Psoas muscle (tissue), 8 donors: Measurements from ENCODE around the gene AARS1. TPM values are rescaled to one million over a fixed set of nuclear protein-coding genes. Genes with fewer than 3 reads are reported as not detected.
A peak's percentile ranks its signal among the peaks of the same experiment; 100 is the strongest.

Source experiments
- ATAC-seq, 4 donors: fragments of 200-7000 bp; cut with Tn5 transposase; one replicate each; pipeline ENCODE4 v1.9.1; 2020; ENCODE audit warnings: moderate library complexity in 3 of 4, mild to moderate bottlenecking in 2 of 4
- DNase-seq, 2 donors: peaks; one replicate each; pipeline ENCODE4 v3.0.0-alpha.2; 2020
- H3K27ac ChIP-seq: fragments of 200-600 bp; one replicate; pipeline ENCODE4 v1.8.0; 2022
- H3K27me3 ChIP-seq, 3 donors: fragments of 200-600 bp in 1 of 3; one replicate each; pipeline versions ENCODE4 v1.6.1 to v1.8.0; 2013 to 2022; ENCODE audit warnings: low read length in 2 of 3, mild to moderate bottlenecking in 2 of 3, moderate library complexity in 1 of 3; ENCODE audit not compliant: insufficient read depth in 3 of 3
- H3K36me3 ChIP-seq, 2 donors: fragments of 200-600 bp in 1 of 2; one replicate each; pipeline versions ENCODE4 v1.6.1 to v1.8.0; 2013 to 2022; ENCODE audit warnings: low read depth in 1 of 2, mild to moderate bottlenecking in 1 of 2, moderate library complexity in 1 of 2; ENCODE audit not compliant: insufficient read depth in 1 of 2
- H3K4me1 ChIP-seq: fragments of 200-600 bp; one replicate; pipeline ENCODE4 v1.8.0; 2022
- H3K4me3 ChIP-seq: fragments of 200-600 bp; one replicate; pipeline ENCODE4 v1.8.0; 2022; ENCODE audit warnings: mild to moderate bottlenecking
- H3K9me3 ChIP-seq: fragments of 200-600 bp; one replicate; pipeline ENCODE4 v1.8.0; 2022
- WGBS, 3 donors: extraction: QIAGEN DNeasy Blood & Tissue Kit; methylation state at CpG; one replicate each; pipeline versions ENCODE4 v1.1.6 to v1.1.7; 2013; 5-methylcytosine and 5-hydroxymethylcytosine counted together
- intact Hi-C, 2 donors: fragments of 100-400 bp; cut with DNase I; formaldehyde crosslinking; loops; one replicate each; pipeline versions ENCODE4 v1.11.0 to v1.14.2; 2022
- polyA plus RNA-seq, 3 donors: library from polyadenylated mRNA; stranded (reverse); fragments of 200-250 nt; gene quantifications; one replicate each; pipeline ENCODE4 v1.2.3, GENCODE V29; 2013
- total RNA-seq, 4 donors: library from RNA; stranded (reverse); fragmentation: NEBNext Ultra II Directional in 2 of 4; extraction: Animal tissue kit (Norgen Biotek cat#: 25700) in 2 of 4; gene quantifications; one replicate each; pipeline versions ENCODE4 v1.2.1 to v1.2.4, GENCODE V29; 2021 to 2023
- TF ChIP-seq, protein P1 (sequence below): fragments of 200-600 bp; IDR thresholded peaks from one replicate; pipeline ENCODE4 v1.8.0; 2022; ENCODE audit warnings: antibody characterized with exemption
- donor health status: healthy with polysubstance abuse.
- donor health status: DM: no; HTN: no; CAD: no; lungs with moderate emphysema.
- donor health status: Bipolar disorder and iron deficiency.
- donor health status: healthy.
- donor health status: DM: yes; HTN: yes; CAD: no.
- donor health status: DM: no; HTN: no; CAD: no.
- donor health status: DM: no; HTN: no; CAD: no.
- donor health status: DM: yes; HTN: yes; CAD: no.

AARS1 gene
- total and polyA plus RNA-seq, 7 donors = 37.4 to 86.3 (median 63.9) TPM

GRCh38 chr16:70304892-70305448 lies 15.7 kb upstream of the AARS1 start:
- H3K4me3 ChIP-seq = no peak overlapping the region
- WGBS, 3 donors = 76 to 81% (median 78%) methylated on average over 3 of the region's 3 CpGs
- no peak for DNase-seq
- ATAC-seq = no peak
- H3K9me3 ChIP-seq = peaks cover 14% of the 10 kb centered on the region
- peaks cover under 1% of the 10 kb centered on the region for H3K4me1 ChIP-seq
- no peaks in the 10 kb centered on the region for H3K27me3 ChIP-seq
- intact Hi-C loops = loop anchor here in 1 of 2 donors (5.0 kb wide), 1 partner anchor 37 kb away; no protein-coding TSS in a partner anchor
- TF ChIP-seq, protein P1, sequence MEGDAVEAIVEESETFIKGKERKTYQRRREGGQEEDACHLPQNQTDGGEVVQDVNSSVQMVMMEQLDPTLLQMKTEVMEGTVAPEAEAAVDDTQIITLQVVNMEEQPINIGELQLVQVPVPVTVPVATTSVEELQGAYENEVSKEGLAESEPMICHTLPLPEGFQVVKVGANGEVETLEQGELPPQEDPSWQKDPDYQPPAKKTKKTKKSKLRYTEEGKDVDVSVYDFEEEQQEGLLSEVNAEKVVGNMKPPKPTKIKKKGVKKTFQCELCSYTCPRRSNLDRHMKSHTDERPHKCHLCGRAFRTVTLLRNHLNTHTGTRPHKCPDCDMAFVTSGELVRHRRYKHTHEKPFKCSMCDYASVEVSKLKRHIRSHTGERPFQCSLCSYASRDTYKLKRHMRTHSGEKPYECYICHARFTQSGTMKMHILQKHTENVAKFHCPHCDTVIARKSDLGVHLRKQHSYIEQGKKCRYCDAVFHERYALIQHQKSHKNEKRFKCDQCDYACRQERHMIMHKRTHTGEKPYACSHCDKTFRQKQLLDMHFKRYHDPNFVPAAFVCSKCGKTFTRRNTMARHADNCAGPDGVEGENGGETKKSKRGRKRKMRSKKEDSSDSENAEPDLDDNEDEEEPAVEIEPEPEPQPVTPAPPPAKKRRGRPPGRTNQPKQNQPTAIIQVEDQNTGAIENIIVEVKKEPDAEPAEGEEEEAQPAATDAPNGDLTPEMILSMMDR = no peak
- H3K36me3 ChIP-seq = peaks cover 0 to 32% of the 10 kb centered on the region in 2 donors
- H3K27ac ChIP-seq = no peak overlapping the region

GRCh38 chr16:70302745-70303144 lies 13.4 kb upstream of the AARS1 start:
- Histone ChIP-seq H3K27ac (no peak overlapping the region), H3K9me3 (peaks cover 14% of the 10 kb centered on the region), H3K4me3 (no peak overlapping the region), H3K27me3 (no peaks in the 10 kb centered on the region), H3K4me1 (peaks cover 8% of the 10 kb centered on the region), H3K36me3 (peaks cover 0 to 31% of the 10 kb centered on the region in 2 donors)
- no peak for DNase-seq
- intact Hi-C loops = loop anchor here in 1 of 2 donors (5.0 kb wide), 1 partner anchor 40 kb away; no protein-coding TSS in a partner anchor
- TF ChIP-seq, protein P1 = no peak
- WGBS, 3 donors = 54 to 81% (median 71%) methylated on average over 1 of the region's 1 CpG
- no peak for ATAC-seq

- 97 to 100% (median 97%) methylated on average over 1 of the region's 1 CpG for WGBS, 3 donors
- no peak for ATAC-seq
- no peaks in the 10 kb centered on the region for H3K27me3 ChIP-seq
- H3K4me1 ChIP-seq = peaks cover 8% of the 10 kb centered on the region
- no peak overlapping the region for H3K27ac ChIP-seq
- peaks cover 14% of the 10 kb centered on the region for H3K9me3 ChIP-seq
- no peak for DNase-seq
- intact Hi-C loops = loop anchor here in 1 of 2 donors (5.0 kb wide), 1 partner anchor 41 kb away; no protein-coding TSS in a partner anchor
- no peak overlapping the region for H3K4me3 ChIP-seq
- TF ChIP-seq, protein P1 = no peak
- H3K36me3 ChIP-seq = peaks cover 0 to 30% of the 10 kb centered on the region in 2 donors
Observed at GRCh38 chr16:70301121-70301520, 11.8 kb upstream of the AARS1 start.

- intact Hi-C loops = loop anchor here in 1 of 2 donors (1.0 kb wide), 1 partner anchor 47 kb away; the partner anchor contains the start of gene DDX19A
- Histone ChIP-seq H3K4me1 (peaks cover 8% of the 10 kb centered on the region), H3K9me3 (peaks cover 14% of the 10 kb centered on the region), H3K27ac (peak within 1 kb of the TSS; percentile 99), H3K36me3 (peaks cover 0 to 28% of the 10 kb centered on the region in 2 donors), H3K4me3 (peak within 1 kb of the TSS; percentile 83), H3K27me3 (no peaks in the 10 kb centered on the region)
- ATAC-seq (peak; percentile 96 to 97 (median 96)), DNase-seq (peak; percentile 85 to 91)
- WGBS, 3 donors = 1% methylated on average over 37 of the region's 37 CpGs
- TF ChIP-seq, protein P1 = no peak
Observed at GRCh38 chr16:70298988-70299938, 10.0 kb upstream of the AARS1 start, which contains the start of gene DDX19B. DDX19B (plus strand) TSS chr16:70299186; CDS start chr16:70299298, 112 bp downstream.
